ENCODE data around the gene IRF9. TPM values are rescaled to one million over a fixed set of nuclear protein-coding genes. Genes with fewer than 3 reads are reported as not detected.

The IRF9 gene
- total RNA-seq, 1 experiment from 2014 or later = 15.6 TPM

DNA sequence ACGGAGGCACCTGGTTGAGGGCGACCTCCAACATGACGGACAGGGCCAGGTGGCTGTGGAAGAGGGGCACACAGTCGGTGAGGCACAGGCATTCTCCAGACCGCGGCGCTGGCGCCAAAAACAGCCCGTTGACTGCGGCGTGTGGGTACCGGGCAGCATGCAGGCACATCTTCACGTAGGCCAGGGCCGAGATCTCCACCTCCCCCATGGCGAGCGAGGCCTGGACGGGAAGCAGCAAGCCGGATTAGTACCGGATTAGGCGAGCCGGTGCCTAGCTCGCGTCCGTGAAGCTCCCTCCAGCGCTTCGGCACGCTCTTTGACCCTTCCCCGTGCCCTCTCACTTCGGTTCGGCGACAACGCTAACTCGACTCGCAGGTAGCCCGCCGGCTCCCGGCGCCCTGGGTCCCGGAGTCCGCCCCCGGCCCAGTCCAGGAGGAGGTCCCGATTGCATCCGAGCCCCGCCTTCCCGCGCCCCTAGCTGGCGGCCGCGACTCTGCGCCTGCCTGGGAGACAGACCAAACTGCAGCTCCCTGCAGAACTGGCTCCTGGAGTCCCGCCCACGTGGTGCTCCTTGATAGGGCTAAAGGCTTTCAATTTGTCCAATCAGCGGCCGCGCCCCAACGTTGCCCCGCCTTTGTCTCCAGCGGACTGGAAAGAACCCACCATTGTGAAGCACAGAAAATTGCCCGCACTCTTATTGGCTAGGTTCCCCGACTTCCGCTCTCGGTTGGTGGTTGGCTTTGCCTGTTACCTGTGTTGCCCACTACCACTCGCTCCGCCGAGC, 19.8 kb upstream of the IRF9 start, which contains the start of gene EMC9 (continued):
- TF ChIP-seq, protein P1, sequence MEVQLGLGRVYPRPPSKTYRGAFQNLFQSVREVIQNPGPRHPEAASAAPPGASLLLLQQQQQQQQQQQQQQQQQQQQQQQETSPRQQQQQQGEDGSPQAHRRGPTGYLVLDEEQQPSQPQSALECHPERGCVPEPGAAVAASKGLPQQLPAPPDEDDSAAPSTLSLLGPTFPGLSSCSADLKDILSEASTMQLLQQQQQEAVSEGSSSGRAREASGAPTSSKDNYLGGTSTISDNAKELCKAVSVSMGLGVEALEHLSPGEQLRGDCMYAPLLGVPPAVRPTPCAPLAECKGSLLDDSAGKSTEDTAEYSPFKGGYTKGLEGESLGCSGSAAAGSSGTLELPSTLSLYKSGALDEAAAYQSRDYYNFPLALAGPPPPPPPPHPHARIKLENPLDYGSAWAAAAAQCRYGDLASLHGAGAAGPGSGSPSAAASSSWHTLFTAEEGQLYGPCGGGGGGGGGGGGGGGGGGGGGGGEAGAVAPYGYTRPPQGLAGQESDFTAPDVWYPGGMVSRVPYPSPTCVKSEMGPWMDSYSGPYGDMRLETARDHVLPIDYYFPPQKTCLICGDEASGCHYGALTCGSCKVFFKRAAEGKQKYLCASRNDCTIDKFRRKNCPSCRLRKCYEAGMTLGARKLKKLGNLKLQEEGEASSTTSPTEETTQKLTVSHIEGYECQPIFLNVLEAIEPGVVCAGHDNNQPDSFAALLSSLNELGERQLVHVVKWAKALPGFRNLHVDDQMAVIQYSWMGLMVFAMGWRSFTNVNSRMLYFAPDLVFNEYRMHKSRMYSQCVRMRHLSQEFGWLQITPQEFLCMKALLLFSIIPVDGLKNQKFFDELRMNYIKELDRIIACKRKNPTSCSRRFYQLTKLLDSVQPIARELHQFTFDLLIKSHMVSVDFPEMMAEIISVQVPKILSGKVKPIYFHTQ (CRISPR knock-in tag; IDR thresholded peaks at IDR 0.05) = no peak
- peak; percentile 81; the same call in 1 of the 2 replicates for TF ChIP-seq EMX1 (CRISPR knock-in tag; IDR thresholded peaks at IDR 0.05)
- TF ChIP-seq OVOL2 (CRISPR knock-in tag; IDR thresholded peaks at IDR 0.05; ENCODE audit: borderline replicate concordance) = no peak
- TF ChIP-seq NR3C1 (CRISPR knock-in tag; conservative IDR thresholded peaks at IDR 0.05; ENCODE audit: low read depth) = no peak
- TF ChIP-seq CREB1 (CRISPR knock-in tag; IDR thresholded peaks at IDR 0.05) = 0 out of 2 replicates have a peak, but pooled peaks have one; percentile 9
- TF ChIP-seq GABPB1 (CRISPR knock-in tag; IDR thresholded peaks at IDR 0.05) = peak; percentile 74

DNA sequence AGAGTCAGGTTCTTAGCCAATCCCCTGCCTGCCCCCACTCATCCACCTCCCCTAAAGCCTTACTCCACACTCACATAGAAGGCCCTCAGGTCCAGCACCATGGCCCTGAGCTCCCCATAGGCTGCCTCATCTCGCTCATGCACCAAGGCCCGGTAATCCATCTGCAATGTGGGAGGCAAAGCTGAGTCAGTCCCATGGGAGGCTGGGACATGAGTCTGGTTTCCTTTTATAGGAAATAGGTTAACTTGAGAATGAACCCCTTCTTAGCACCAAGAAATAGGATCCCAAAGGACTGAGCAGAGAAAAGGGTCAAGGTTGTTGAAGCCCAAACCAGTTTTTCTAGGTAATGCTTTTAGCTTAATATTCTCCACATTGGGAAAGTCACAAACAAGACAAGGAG, 17.6 kb upstream of the IRF9 start:
- TF ChIP-seq CREB1 (CRISPR knock-in tag; IDR thresholded peaks at IDR 0.05) = no peak
- peaks cover 29% of the 10 kb centered on the region for H3K36me3 Mint-ChIP-seq
- no peak for ATAC-seq
- peaks cover 29% of the 10 kb centered on the region for H3K4me1 Mint-ChIP-seq
- DNase-seq (ENCODE audit: low spot score) = no peak
- H3K9me3 Mint-ChIP-seq = no peaks in the 10 kb centered on the region
- no peak overlapping the region for H3K4me3 Mint-ChIP-seq
- POLR2A ChIA-PET = no interaction called here
- H3K27ac Mint-ChIP-seq = no peak overlapping the region
- no peaks in the 10 kb centered on the region for H3K27me3 Mint-ChIP-seq (ENCODE audit: low read depth)
- CTCF ChIA-PET = interaction anchor here (1.5 kb wide), 1 partner anchor 18 kb away, joined by 3 read pairs; the partner anchor contains the start of gene IRF9

DNA sequence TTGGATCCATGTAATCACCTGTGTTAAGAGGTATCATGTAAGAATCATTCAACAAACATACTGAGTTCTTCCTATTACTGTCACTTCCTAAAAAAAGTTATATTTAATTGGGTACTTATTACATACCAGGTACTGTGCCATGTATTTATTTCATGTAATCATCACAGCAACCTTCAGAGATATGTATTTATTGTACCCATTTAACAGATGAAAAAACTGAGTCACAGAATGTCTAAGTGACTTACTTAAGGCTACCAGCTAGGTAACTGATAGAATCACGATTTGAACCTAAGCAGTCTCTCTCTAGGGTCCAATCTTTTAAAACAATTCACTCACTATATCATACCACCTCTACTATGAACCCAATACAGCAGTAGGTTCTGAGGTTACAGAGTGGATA, 16.6 kb upstream of the IRF9 start:
- CTCF ChIA-PET = interaction anchor here (1.5 kb wide), 1 partner anchor 17 kb away, joined by 3 read pairs; the partner anchor contains the start of gene IRF9
- no peak for DNase-seq (ENCODE audit: low spot score)
- Mint-ChIP-seq H3K9me3 (no peaks in the 10 kb centered on the region), H3K4me1 (peaks cover 28% of the 10 kb centered on the region), H3K36me3 (peaks cover 26% of the 10 kb centered on the region), H3K27me3 (ENCODE audit: low read depth) (no peaks in the 10 kb centered on the region), H3K4me3 (no peak overlapping the region), H3K27ac (no peak overlapping the region)
- POLR2A ChIA-PET = no interaction called here
- TF ChIP-seq NR2C2 (CRISPR knock-in tag; IDR thresholded peaks at IDR 0.05) (no peak), SOX15 (CRISPR knock-in tag; IDR thresholded peaks at IDR 0.05) (no peak), JUN (CRISPR knock-in tag; IDR thresholded peaks at IDR 0.05) (no peak), ZNF416 (CRISPR knock-in tag; IDR thresholded peaks at IDR 0.05) (no peak), FOXP1 (CRISPR knock-in tag; IDR thresholded peaks at IDR 0.05; ENCODE audit: borderline replicate concordance) (no peak), ATF1 (CRISPR knock-in tag; IDR thresholded peaks at IDR 0.05) (no peak)
- ATAC-seq = no peak

DNA sequence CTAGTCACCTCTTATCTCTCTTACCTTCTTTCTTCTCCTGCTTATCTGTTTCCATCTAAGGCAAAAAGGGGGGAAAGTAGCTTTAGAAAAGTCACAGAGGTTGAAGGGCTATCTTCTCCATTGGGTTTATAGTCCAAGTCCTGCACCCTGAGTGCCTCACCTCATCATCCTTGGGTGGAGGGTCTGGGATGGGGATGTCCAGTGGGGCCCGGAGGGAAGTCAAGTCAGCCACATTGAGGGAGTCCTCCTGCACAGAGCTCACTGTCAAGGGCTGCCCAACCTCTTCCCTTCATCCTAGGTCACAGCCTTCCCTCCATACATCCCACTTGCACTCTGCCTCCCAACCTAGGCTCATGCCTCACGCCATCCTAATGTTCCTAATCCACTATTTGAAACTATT, 15.8 kb upstream of the IRF9 start:
- TF ChIP-seq, protein P2, sequence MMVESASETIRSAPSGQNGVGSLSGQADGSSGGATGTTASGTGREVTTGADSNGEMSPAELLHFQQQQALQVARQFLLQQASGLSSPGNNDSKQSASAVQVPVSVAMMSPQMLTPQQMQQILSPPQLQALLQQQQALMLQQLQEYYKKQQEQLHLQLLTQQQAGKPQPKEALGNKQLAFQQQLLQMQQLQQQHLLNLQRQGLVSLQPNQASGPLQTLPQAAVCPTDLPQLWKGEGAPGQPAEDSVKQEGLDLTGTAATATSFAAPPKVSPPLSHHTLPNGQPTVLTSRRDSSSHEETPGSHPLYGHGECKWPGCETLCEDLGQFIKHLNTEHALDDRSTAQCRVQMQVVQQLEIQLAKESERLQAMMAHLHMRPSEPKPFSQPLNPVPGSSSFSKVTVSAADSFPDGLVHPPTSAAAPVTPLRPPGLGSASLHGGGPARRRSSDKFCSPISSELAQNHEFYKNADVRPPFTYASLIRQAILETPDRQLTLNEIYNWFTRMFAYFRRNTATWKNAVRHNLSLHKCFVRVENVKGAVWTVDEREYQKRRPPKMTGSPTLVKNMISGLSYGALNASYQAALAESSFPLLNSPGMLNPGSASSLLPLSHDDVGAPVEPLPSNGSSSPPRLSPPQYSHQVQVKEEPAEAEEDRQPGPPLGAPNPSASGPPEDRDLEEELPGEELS (CRISPR knock-in tag; IDR thresholded peaks at IDR 0.05) = no peak
- TF ChIP-seq ZNF263 (CRISPR knock-in tag; IDR thresholded peaks at IDR 0.05; ENCODE audit: low read depth) (no peak), ZBTB21 (CRISPR knock-in tag; IDR thresholded peaks at IDR 0.05; ENCODE audit: borderline replicate concordance) (no peak), CREM (CRISPR knock-in tag; IDR thresholded peaks at IDR 0.05) (no peak), KAT7 (CRISPR knock-in tag; IDR thresholded peaks at IDR 0.05; ENCODE audit: borderline replicate concordance) (no peak), GTF2I (CRISPR knock-in tag; conservative IDR thresholded peaks at IDR 0.05) (no peak), ZNF423 (CRISPR knock-in tag; IDR thresholded peaks at IDR 0.05) (no peak)
- TF ChIP-seq, protein P3, sequence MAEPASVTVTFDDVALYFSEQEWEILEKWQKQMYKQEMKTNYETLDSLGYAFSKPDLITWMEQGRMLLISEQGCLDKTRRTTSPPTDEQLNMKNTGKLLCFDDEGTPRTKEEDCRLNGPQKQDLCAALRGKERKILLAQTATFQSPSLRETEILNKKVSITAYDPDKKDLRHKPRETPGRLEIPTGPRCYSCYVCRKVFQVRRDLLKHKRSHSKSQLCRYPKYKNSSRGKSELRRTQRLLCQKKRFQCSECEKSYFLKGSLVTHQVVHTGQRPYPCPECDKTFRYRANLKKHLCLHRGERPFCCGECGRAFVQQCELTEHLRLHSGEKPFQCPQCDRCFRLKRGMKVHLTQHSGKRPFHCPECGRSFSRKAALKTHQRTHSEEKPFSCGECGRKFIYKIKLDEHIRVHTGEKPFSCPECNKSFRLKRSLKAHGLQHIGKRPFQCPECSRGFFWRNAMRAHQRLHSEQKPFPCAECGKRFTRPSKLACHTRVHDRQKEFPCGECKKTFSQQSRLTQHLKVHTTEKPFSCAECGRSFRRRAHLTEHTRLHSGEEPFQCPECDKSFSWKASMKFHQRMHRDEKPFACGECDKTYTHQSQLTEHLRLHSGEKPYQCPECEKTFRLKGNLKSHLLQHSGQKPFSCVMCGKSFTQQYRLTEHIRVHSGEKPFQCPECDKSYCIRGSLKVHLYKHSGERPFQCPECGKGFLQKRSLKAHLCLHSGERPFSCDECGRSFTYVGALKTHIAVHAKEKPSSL (CRISPR knock-in tag; conservative IDR thresholded peaks at IDR 0.05) = no peak
- TF ChIP-seq, protein P4, sequence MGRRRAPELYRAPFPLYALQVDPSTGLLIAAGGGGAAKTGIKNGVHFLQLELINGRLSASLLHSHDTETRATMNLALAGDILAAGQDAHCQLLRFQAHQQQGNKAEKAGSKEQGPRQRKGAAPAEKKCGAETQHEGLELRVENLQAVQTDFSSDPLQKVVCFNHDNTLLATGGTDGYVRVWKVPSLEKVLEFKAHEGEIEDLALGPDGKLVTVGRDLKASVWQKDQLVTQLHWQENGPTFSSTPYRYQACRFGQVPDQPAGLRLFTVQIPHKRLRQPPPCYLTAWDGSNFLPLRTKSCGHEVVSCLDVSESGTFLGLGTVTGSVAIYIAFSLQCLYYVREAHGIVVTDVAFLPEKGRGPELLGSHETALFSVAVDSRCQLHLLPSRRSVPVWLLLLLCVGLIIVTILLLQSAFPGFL (CRISPR knock-in tag; IDR thresholded peaks at IDR 0.05; ENCODE audit: borderline replicate concordance) = no peak
- Mint-ChIP-seq H3K4me1 (peaks cover 24% of the 10 kb centered on the region), H3K36me3 (peaks cover 29% of the 10 kb centered on the region), H3K27ac (no peak overlapping the region), H3K27me3 (ENCODE audit: low read depth) (no peaks in the 10 kb centered on the region), H3K9me3 (no peaks in the 10 kb centered on the region), H3K4me3 (peak overlapping the region; percentile 99)
- ATAC-seq = no peak
- ChIA-PET POLR2A (interaction anchor here (1.8 to 3.3 kb wide), 2 partner anchors 31 to 63 kb away, joined by 9 to 24 read pairs; partner anchors contain the start of genes DCAF11 and NRL), CTCF (interaction anchor here (1.4 to 4.1 kb wide), 3 partner anchors 16 to 126 kb away, joined by 4 to 55 read pairs (median 12); partner anchors contain the start of gene IRF9)
- no peak for DNase-seq (ENCODE audit: low spot score)

Measured in WTC11 (cell line).